Measurements from ENCODE around the gene PDK3.

GRCh38 chrX:24478509-24478908 is 13.4 kb downstream of the PDK3 start:
- TF ChIP-seq CTCF (IDR thresholded peaks at IDR 0.05) (no peak), EP300 (IDR thresholded peaks at IDR 0.05; ENCODE audit: borderline replicate concordance in 1 of 2, low read depth in 1 of 2, low read length in 1 of 2) (no peak), NRF1 (IDR thresholded peaks at IDR 0.05; ENCODE audit: low read depth, low read length) (no peak), CHD2 (IDR thresholded peaks at IDR 0.05; ENCODE audit: low read length, partially characterized antibody) (no peak), RAD21 (IDR thresholded peaks at IDR 0.05; ENCODE audit: low read length) (no peak), POLR2AphosphoS5 (IDR thresholded peaks at IDR 0.05; ENCODE audit: low read depth, low read length) (no peak), REST (IDR thresholded peaks at IDR 0.05; ENCODE audit: low read depth, low read length) (no peak), MEF2A (IDR thresholded peaks at IDR 0.05; ENCODE audit: borderline replicate concordance, low read depth) (no peak), GATA2 (CRISPR knock-in tag; IDR thresholded peaks at IDR 0.05) (no peak), EZH2phosphoT487 (IDR thresholded peaks at IDR 0.05; ENCODE audit: borderline replicate concordance, low read depth) (no peak), SIN3A (IDR thresholded peaks at IDR 0.05; ENCODE audit: borderline replicate concordance, low read depth, low read length) (no peak), RFX5 (IDR thresholded peaks at IDR 0.05; ENCODE audit: low read length) (no peak), ELF1 (IDR thresholded peaks at IDR 0.05) (no peak), USF1 (IDR thresholded peaks at IDR 0.05; ENCODE audit: borderline replicate concordance, low read depth) (no peak)

All from SK-N-SH (cell line).